GM19452 (cell line): ENCODE measurements around the gene KTI12.
"Not testable (repeated sequence)": the region's sequence is repeated elsewhere in the genome, so short reads cannot be mapped to it uniquely, and the experiment has no call there.

ENCODE experiments used
- ATAC-seq: cut with Tn5 transposase; IDR thresholded peaks from one replicate; pipeline ENCODE4 v1.9.1; 2021; ENCODE audit not compliant: unreplicated experiment

Gene KTI12

DNA sequence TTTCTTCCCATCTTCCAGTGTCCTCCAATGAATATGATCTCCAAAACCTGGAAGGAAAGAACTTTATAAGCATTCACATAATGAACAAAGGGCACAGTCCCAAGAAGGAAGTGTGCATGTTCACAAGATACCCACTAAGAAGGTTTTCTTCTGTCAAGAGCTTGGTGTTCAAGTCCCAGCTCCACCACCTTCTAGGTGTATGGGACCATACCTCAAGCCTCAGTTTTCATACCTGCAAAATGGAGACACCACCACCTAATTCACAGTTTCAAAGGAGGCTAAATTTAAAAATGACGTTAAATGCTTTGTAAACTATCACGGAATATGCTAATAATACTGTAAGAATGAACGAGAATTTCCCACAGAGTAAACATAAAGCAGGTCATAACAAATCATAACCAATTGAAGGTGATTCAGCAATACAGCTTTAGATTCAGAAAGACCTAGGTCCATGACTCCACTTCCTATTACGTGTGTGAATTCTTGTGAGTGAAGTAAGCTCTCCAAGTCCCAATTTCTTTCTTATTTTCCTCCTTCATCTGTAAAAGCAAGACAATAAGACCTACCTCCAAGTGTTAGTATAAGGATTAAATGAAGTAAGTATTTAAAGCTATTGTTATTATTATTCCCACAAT lies 8.1 kb upstream of the KTI12 start:
- ATAC-seq: no peak

DNA sequence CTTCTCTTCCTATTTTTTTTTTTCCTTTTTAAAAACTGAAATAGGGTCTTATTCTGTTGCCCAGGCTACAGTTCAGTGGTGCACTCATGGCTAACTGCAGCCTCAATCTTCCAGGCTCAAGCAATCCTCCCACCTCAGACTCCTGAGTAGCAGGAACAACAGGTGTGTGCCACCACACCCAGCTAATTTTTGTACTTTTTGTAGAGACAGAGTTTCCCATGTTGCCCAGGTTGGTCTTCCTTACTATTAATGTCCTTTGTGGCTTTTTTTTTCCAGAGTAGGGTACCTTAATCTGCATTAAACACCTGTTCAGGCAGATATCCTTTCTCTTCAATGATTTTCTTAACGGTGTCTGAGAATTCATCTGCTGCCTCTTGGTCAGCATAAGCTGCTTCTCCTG lies 4.3 kb upstream of the KTI12 start:
- no peak for ATAC-seq

DNA sequence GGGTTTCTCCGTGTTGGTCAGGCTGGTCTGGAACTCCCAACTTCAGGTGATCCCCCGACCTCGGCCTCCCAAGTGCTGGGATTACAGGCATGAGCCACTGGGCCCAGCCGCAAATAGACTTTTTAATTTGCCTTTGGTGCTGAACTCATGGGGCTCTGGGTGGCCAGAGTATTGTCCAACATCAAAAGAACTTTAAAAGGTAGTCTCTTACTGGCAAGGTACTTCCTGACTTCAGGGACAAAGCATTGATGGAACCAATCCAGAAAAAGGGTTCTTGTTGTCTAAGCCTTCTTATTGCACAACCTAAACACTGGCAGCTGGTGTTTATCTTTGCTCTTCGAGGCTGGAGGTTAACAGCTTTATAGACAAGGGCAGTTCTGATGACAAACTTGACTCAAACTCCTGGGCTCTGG lies 3.8 kb upstream of the KTI12 start:
- no peak for ATAC-seq

DNA sequence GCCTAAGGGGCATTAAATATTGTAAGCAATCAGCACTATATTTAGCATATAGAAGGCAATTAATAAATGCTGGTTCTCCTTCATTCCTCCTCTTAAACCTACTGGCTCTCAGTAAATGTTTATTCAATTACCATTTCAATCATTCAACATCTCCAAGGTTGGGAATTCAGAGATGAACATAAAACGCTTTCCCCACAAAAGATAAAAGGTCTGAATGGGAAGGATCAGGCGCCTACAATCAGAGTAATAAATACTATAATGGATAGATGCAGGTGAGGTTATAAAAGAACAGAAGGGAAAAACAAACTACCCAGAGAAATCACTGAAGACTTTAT lies 407 bp upstream of the KTI12 start:
- no peak for ATAC-seq

DNA sequence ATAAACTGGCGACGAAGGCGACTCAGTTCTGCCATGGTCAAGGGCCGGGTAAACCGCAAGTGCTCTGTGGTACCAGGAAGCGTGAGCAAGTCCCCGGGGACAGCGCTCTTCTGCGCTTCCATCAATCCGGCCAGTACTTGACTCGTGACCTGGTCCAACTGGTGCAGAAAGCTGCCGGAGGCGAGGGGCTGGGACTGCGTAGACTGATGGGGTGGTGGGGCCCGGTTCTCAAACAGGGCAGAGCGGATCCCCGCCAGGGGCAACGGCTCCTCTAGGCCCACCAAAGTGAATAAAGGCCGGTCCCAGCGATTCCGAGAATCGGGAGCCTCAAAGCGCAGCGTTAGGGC lies 852 bp downstream of the KTI12 start:
- no peak for ATAC-seq

DNA sequence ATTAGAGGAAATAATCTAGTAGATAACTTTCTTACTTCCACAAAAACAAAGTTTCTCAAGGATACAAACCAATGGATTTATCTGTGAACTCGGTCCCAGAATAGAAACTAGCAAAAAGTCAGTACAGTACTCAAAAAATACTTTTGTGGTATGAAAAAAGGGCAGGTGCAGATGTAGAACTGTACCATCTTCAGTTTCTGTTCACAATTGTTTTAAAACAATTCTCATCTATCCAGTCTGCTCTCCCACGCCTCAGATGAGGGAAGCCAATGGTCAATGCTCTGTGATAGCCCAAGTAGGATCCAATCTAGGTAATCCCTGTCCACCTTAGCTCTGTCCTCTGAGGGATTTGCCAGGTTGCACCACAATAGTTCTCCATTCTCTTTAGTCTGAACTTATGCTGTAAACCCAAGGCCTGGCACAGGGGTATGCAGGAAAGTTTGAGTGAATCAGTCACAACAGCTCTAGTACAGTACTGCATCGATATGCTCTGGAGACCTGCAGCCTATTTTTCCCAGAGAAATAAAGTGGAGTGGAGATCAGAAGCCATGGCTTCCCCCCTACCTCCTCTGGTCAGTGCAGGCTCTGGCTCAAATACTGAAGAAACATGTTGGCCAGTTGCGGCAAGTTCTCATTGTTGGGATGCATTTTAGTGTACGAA lies 1.4 kb downstream of the KTI12 start:
- no peak for ATAC-seq

DNA sequence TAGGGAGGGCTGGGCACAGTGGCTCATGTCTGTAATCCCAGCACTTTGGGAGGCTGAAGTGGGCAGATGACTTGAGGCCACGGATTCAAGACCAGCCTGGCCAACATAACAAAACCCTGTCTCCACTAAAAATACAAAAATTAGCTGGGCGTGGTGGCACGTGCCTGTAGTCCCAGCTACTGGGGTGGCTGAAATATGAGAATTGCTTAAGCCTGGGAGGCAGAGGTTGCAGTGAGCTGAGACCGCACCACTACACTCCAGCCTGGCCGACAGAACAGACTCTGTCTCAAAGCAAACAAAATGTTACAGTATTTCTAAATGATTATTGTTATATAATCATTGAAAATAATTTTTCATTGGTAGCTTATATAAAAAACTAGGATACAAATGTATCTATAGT lies 4.8 kb downstream of the KTI12 start:
- ATAC-seq: not testable (repeated sequence)

DNA sequence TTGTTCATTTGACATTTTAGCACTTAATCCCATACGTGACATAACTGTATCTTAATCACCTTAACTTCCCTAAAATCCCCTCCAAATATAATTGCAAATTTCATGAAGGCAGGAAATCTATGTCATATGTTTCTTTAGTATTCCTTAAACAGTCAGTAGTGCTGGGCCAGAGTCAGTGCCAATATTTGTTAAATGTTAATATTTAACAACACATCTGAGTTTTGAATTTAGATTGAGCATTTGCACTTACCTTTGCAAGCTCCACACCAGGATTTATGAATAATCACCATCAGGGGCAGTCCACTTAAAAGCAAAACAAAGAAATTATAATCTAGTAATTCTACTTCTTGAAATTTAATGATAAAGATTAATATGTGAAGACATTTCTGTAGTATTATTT lies 5.3 kb downstream of the KTI12 start:
- ATAC-seq: no peak

DNA sequence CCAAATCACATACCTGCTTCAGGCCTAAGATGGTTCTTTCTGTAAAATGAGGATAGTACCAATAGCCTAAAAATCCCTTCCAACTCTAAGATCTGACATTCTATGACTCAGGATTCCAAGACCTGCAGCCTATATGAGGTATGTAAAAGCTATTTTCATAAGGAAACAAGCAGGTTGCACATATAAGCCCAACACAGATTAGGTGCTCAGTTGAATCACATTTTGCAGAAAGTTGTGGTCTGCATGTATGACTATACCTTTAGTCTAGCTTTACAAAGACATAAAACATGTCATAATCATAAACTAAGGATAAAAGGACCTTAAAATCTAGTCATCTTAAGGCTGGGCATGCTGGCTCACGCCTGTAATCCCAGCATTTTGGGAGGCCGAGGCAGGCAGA lies 7.3 kb downstream of the KTI12 start:
- ATAC-seq: no peak

DNA sequence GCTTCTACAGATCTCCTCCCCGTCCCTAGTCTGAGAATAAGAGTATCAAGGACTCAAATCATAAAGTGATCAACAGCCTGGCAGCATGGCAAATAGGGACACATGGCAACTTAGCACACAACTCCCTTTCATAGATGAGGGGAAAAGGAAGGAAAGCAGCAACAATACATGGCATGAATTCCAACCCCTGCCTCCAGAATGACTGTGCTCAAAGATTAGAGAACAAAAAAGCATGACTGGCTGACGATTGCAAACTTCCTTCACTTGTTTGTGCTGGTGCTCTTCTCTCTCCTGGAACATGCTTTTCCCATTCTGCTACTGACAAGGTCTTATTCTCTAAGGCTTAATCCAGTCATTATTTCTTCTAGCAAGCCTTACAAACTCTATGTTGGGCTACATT lies 11.5 kb downstream of the KTI12 start:
- no peak for ATAC-seq

DNA sequence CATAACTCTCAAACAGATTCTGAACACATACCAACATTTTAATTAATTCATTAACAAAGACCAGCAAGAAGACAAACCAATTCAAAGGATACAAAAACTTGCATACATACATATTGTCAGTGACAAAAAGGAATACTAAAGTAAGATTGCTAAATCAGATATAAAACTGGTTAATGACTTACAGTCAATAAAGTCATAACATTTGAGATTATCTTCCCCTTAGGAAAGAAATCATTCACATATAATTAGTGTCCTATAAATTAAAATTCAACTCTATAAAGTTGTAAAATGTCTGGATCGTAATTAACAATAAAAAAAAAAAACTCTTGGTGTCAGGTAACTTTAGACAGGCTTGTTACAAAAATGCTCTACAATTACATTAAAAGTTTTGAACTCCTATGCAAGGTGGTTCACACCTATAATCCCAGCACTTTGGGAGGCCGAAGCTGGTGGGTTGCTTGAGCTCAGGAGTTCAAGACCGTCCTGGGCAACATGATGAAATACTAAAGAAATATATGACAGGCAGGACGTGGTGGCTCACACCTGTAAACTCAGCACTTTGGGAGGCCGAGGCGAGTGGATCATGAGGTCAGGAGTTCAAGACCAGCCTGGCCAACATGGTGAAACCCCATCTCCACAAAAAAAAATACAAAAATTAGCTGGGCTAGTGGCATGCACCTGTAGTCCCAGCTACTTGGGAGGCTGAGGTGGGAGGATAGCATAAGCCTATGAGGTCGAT lies 25.4 kb downstream of the KTI12 start:
- no peak for ATAC-seq

DNA sequence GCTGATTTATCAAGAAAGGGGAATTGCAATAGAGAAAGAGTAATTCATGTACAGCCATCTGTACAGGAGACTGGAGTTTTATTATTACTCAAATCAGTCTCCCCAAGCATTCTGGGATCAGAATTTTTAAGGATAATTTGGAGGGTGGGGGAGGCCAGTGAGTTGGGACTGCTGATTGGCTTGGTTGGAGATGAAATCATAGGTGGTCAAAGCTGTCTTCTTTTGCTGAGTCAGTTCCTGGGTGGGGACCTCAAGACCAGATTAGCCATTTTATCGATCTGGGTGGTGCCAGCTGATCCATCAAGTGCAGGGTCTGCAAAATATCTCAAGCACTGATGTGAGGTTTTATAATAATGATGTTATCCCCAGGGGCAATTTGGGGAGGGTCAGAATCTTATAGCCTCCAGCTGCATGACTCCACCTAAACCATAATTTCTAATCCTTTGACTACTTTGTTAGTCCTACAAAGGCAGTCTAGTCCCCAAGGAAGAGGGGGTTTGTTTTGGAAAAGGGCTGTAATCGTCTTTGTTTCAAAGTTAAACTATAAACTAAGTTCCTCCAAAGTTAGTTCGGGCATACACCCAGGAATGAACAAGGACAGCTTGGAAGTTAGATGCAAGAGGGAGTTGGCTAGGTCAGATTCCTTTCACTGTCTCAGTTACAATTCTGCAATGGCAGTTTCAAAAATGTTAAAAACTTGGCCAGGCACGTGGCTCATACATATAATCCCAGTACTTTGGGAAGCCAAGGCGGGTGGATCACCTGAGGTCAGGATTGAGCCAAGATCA lies 26.2 kb downstream of the KTI12 start:
- no peak for ATAC-seq

DNA sequence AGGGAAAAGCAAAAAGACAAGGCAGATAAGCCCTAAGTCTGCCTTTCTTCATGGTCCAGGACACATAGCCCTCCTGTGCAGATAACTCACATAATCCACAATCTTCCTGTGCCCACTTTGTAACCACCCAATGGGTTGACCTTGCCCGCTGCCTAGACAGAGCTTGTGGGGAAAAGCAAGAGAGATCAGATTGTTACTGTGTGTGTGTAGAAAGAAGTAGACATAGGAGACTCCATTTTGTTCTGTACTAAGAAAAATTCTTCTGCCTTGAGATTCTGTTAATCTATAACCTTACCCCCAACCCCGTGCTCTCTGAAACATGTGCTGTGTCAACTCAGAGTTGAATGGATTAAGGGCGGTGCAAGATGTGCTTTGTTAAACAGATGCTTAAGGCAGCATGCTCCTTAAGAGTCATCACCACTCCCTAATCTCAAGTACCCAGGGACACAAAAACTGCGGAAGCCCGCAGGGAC lies 27.5 kb downstream of the KTI12 start:
- not testable (repeated sequence) for ATAC-seq

DNA sequence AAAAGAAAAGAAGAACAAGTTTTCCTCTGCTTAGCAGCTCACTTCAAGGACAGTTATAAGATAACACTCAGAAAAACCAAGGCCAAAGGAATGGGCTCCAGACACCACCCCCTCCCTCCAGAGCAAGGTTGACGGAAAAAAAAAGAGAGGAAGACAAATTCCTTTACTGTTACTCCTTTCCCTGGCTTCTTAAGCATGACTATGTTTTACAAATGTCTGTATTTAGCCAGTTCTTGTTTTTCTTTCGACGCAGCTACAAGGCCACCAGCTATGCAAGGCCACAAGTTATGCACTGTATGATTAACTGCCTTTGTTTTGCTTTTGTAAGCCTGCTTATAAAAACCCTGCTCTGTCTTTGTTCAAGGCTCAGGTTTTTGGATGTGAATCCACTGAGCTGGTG lies 28.1 kb downstream of the KTI12 start:
- not testable (repeated sequence) for ATAC-seq

DNA sequence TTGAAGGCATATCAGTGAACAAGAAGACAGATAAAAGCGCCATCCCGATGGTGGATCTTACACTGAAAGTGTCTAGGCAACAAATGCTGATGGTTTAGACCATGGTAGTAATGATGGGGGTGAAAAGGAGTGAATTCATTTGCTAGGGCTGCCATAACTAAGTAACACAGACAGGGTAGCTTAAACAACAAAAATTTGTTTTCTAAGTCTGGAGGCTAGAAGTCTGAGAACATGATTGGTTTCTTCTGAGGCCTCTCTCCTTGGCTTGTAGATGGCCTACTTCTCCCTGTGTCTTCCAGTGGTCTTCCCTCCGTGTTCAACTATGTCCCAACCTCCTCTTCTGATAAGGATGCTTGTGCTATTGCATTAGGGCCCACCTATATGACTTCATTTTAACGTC lies 29.7 kb downstream of the KTI12 start:
- ATAC-seq: no peak

DNA sequence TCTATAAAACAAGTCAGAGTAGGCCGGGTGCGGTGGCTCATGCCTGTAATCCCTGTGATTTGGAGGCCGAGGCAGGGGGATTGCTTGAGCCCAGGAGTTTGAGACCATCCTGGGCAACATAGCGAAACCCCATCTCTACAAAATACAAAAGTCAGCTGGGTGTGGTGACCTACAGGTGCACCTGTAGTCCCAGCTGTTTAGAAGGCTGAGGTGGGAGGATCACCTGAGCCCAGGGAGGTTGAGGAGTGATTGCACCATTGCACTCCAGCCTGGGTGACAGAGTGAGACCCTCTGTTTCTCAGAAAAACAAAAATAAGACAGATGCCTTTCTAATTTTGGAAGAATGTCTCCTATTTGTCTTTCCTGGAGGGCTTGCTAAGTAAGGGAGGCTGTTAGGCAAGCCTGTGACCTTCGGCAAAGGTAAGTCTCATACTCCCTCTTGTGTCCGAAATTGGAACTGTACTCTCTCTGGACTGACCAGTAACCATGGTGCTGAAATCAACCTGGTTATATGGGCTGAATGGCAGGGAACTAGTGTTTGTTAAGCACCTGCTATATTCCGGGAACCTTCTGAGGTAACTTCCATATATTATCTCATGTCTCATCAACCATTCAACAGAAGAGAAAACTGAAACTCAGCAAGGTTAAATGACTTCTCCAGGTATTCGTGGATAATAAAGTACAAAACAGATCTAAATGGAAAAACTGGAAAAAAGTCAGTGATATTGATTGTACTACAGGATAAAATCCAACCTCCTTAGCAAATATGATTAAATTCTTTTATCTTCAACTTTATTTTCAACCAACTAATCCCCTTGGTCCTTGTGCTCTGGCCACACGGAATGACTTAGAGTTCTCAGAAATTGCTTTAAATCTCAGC lies 31.3 kb downstream of the KTI12 start:
- no peak for ATAC-seq

DNA sequence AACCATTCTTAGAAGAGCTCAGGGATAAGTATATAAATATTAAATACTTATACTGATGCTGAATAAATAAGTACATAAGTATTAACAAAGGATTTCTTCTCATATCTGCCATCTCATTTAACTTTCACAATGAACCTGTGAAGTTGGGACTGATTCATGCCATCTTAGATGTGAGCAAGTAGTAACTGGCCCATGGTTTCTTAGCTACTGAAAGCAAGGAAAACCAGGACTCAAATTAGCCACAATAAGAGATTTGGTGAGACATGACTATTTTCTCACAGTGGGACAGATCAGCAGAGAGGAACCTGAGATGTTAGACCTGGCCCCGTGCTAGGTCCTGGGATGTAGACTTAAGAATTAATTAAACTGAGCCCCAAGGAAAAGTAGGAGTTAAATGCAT lies 34.9 kb downstream of the KTI12 start:
- no peak for ATAC-seq

DNA sequence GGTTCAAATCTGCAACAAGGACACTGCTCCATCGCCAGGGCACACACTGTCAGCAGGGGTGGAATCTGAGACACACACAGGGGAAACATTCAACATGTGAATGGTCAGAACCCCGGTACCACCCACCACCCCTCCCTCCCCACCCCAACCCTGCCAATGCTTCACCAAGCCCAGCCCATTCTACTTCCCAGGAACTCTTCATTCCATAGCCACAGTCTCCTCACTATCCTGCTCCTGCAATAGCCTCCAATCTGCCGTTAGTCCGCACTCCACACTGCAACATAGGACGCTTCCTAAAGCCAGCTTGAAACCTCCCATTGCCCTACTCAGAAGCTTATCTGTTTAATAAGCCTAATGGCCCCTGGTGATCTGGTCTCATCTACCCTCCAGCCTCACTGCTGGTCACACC lies 35.6 kb downstream of the KTI12 start:
- ATAC-seq: no peak

DNA sequence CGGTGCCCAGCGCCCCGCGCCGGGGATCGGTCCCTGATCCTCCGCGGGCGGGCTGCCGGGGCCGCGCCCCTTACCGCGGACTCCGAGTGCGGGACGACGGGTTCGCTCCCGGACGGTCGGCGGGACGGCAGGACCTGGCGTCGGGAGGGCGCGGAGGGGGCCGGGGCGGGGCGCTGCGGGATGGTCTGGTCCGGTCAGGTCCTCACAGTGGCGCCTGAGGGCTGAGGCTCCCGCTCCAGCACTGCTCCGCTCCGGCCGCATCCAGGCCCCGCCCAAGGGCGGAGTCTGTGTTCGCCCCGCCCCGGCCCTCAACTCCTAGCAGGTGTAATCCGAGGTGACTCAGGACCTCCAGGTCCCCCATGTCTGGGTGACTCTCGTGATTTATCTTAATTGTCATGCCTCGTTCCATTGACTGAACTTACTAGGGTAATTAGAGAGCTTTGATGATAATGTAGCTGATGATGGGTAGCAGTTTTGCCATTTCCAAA lies 43.1 kb downstream of the KTI12 start, which contains the start of gene RAB3B:
Gene RAB3B (minus strand): TSS at position 223 of the 488 bp plus-strand sequence. CDS start 13,583 bp downstream, outside the sequence.
- peak; percentile 78 for ATAC-seq
